WI38 (cell line): Measurements from ENCODE around the gene HSPA1B.

ENCODE experiments used
- H3K4me3 ChIP-seq: 2 replicates; pipeline ENCODE4 v1.5.1; 2011; ENCODE audit warnings: low read depth, mild to moderate bottlenecking, control low read depth, low read length
- CTCF ChIP-seq: IDR thresholded peaks from 2 replicates; pipeline ENCODE4 v1.5.1; 2012; ENCODE audit warnings: low read depth, mild to moderate bottlenecking, control low read depth, low read length

The HSPA1B gene

GRCh38 chr6:31871046-31871659, 43.6 kb downstream of the HSPA1B start:
- TF ChIP-seq CTCF = no peak
- no peak overlapping the region for H3K4me3 ChIP-seq

- no peak overlapping the region for H3K4me3 ChIP-seq
- TF ChIP-seq CTCF = no peak
These were observed 46.6 kb downstream of the HSPA1B start for GRCh38 chr6:31874084-31874670.

GRCh38 chr6:31874836-31875572, 47.5 kb downstream of the HSPA1B start:
- H3K4me3 ChIP-seq = no peak overlapping the region
- no peak for TF ChIP-seq CTCF

- no peak for TF ChIP-seq CTCF
These were observed 48.3 kb downstream of the HSPA1B start for GRCh38 chr6:31875877-31876276.

GRCh38 chr6:31876357-31876756, 48.8 kb downstream of the HSPA1B start:
- no peak overlapping the region for H3K4me3 ChIP-seq
- TF ChIP-seq CTCF = no peak

More at GRCh38 chr6:31875877-31876276, 48.3 kb downstream of the HSPA1B start:
- no peak overlapping the region for H3K4me3 ChIP-seq

- no peak for TF ChIP-seq CTCF
- no peak overlapping the region for H3K4me3 ChIP-seq
These were observed 49.6 kb downstream of the HSPA1B start for GRCh38 chr6:31877125-31877650.
